WTC11 (cell line): ENCODE data around the gene ST8SIA6. TPM values are rescaled to one million over a fixed set of nuclear protein-coding genes. Genes with fewer than 3 reads are reported as not detected.

ENCODE experiments used
- ATAC-seq: fragments of 200-7000 bp; cut with Tn5 transposase; 2 replicates; pipeline ENCODE4 v1.10.0; 2021; ENCODE audit warnings: mild to moderate bottlenecking, moderate library complexity
- CTCF ChIA-PET: fragments of 300-600 bp; sonication (Branson Sonifier 250); formaldehyde crosslinking; loops from one replicate; lab custom pipeline; 2021; ENCODE audit warnings: antibody characterized with exemption; lab: Charles Lee
- POLR2A ChIA-PET: fragments of 350-600 bp; sonication (Branson Sonifier 250); formaldehyde crosslinking; loops from one replicate; lab custom pipeline; 2021; ENCODE audit warnings: antibody characterized with exemption; lab: Charles Lee
- DNase-seq: peaks from one replicate; pipeline ENCODE4 v3.0.0; 2021; ENCODE audit warnings: low spot score
- H3K27ac Mint-ChIP-seq: 2 replicates; pipeline ENCODE4 v1.8.0; 2021; ENCODE audit warnings: mixed read lengths
- H3K27me3 Mint-ChIP-seq: 2 replicates; pipeline ENCODE4 v1.8.0; 2021; ENCODE audit warnings: low read depth, mild to moderate bottlenecking, moderate library complexity, mixed read lengths
- H3K36me3 Mint-ChIP-seq: 2 replicates; pipeline ENCODE4 v1.8.0; 2021; ENCODE audit warnings: mixed read lengths
- H3K4me1 Mint-ChIP-seq: 2 replicates; pipeline ENCODE4 v1.8.0; 2022; ENCODE audit warnings: mixed read lengths
- H3K4me3 Mint-ChIP-seq: 2 replicates; pipeline ENCODE4 v1.8.0; 2021; ENCODE audit warnings: mild to moderate bottlenecking, moderate library complexity, mixed read lengths
- H3K9me3 Mint-ChIP-seq: 2 replicates; pipeline ENCODE4 v1.8.0; 2021; ENCODE audit warnings: mixed read lengths
- AR ChIP-seq: fragments of 250-450 bp; sonication (Bioruptor Pico); IDR thresholded peaks from 2 replicates; pipeline ENCODE4 v1.9.0; 2021; ENCODE audit warnings: mild to moderate bottlenecking
- ATF2 ChIP-seq: sonication (generic); formaldehyde crosslinking; IDR thresholded peaks from 2 replicates; pipeline ENCODE4 v1.8.1; 2022; ENCODE audit warnings: low read depth, missing genetic modification reagents, borderline replicate concordance
- ATF3 ChIP-seq: sonication (generic); formaldehyde crosslinking; conservative IDR thresholded peaks from 2 replicates; pipeline ENCODE4 v1.8.1; 2022; ENCODE audit warnings: mild to moderate bottlenecking, missing genetic modification reagents
- ETV6 ChIP-seq: sonication (generic); formaldehyde crosslinking; IDR thresholded peaks from 2 replicates; pipeline ENCODE4 v1.8.1; 2022; ENCODE audit warnings: mild to moderate bottlenecking, missing genetic modification reagents
- FOXJ3 ChIP-seq: sonication (generic); formaldehyde crosslinking; IDR thresholded peaks from 2 replicates; pipeline ENCODE4 v1.9.0; 2021; ENCODE audit warnings: missing genetic modification reagents, mild to moderate bottlenecking, borderline replicate concordance
- FOXK1 ChIP-seq: sonication (generic); formaldehyde crosslinking; IDR thresholded peaks from 2 replicates; pipeline ENCODE4 v1.8.0; 2022; ENCODE audit warnings: mild to moderate bottlenecking, moderate library complexity, missing genetic modification reagents
- GRHL2 ChIP-seq: fragments of 250-450 bp; sonication (Bioruptor Pico); IDR thresholded peaks from 2 replicates; pipeline ENCODE4 v1.8.0; 2022; ENCODE audit warnings: mild to moderate bottlenecking, moderate library complexity; ENCODE audit not compliant: insufficient replicate concordance, severe bottlenecking
- HMGA2 ChIP-seq: fragments of 250-450 bp; sonication (Bioruptor Pico); IDR thresholded peaks from 2 replicates; pipeline ENCODE4 v1.4.0; 2021; ENCODE audit warnings: mild to moderate bottlenecking, moderate library complexity
- MAX ChIP-seq: sonication (generic); formaldehyde crosslinking; IDR thresholded peaks from 2 replicates; pipeline ENCODE4 v1.8.0; 2022; ENCODE audit warnings: mild to moderate bottlenecking, missing genetic modification reagents
- NFATC4 ChIP-seq: fragments of 250-450 bp; sonication (Bioruptor Pico); IDR thresholded peaks from 2 replicates; pipeline ENCODE4 v1.9.0; 2021; ENCODE audit warnings: mild to moderate bottlenecking
- PRRX2 ChIP-seq: fragments of 250-450 bp; sonication (Bioruptor Pico); IDR thresholded peaks from 2 replicates; pipeline ENCODE4 v1.8.0; 2021; ENCODE audit warnings: mild to moderate bottlenecking
- SMAD4 ChIP-seq: sonication (generic); formaldehyde crosslinking; IDR thresholded peaks from 2 replicates; pipeline ENCODE4 v1.8.0; 2022; ENCODE audit warnings: mild to moderate bottlenecking, missing genetic modification reagents
- ZMAT4 ChIP-seq: fragments of 250-450 bp; sonication (Bioruptor Pico); IDR thresholded peaks from 2 replicates; pipeline ENCODE4 v1.9.0; 2021; ENCODE audit warnings: mild to moderate bottlenecking
- ZNF219 ChIP-seq: sonication (generic); formaldehyde crosslinking; IDR thresholded peaks from 2 replicates; pipeline ENCODE4 v1.8.0; 2023; ENCODE audit warnings: missing genetic modification reagents, mild to moderate bottlenecking, borderline replicate concordance
- ZNF416 ChIP-seq: fragments of 250-450 bp; sonication (Bioruptor Pico); IDR thresholded peaks from 2 replicates; pipeline ENCODE4 v1.9.0; 2021; ENCODE audit warnings: mild to moderate bottlenecking, inconsistent platforms
- total RNA-seq: library from RNA; stranded (reverse); gene quantifications from 3 replicates; pipeline ENCODE4 v1.2.3, GENCODE V29; 2021
- TF ChIP-seq, protein P1 (sequence below): sonication (generic); formaldehyde crosslinking; IDR thresholded peaks from 2 replicates; pipeline ENCODE4 v1.8.0; 2023; ENCODE audit warnings: mild to moderate bottlenecking, missing genetic modification reagents
- TF ChIP-seq, protein P2 (sequence below): fragments of 250-450 bp; sonication (Bioruptor Pico); conservative IDR thresholded peaks from 2 replicates; pipeline ENCODE4 v1.9.0; 2021; ENCODE audit warnings: mild to moderate bottlenecking
- TF ChIP-seq, protein P3 (sequence below): sonication (generic); formaldehyde crosslinking; IDR thresholded peaks from 2 replicates; pipeline ENCODE4 v1.8.0; 2022; ENCODE audit warnings: missing genetic modification reagents

Gene ST8SIA6
- total RNA-seq, 1 experiment from 2014 or later = 3.5 TPM

- TF ChIP-seq MAX (CRISPR knock-in tag) (no peak), SMAD4 (no peak), ZNF416 (no peak), ATF2 (no peak), FOXK1 (CRISPR knock-in tag) (no peak)
- TF ChIP-seq, protein P1, sequence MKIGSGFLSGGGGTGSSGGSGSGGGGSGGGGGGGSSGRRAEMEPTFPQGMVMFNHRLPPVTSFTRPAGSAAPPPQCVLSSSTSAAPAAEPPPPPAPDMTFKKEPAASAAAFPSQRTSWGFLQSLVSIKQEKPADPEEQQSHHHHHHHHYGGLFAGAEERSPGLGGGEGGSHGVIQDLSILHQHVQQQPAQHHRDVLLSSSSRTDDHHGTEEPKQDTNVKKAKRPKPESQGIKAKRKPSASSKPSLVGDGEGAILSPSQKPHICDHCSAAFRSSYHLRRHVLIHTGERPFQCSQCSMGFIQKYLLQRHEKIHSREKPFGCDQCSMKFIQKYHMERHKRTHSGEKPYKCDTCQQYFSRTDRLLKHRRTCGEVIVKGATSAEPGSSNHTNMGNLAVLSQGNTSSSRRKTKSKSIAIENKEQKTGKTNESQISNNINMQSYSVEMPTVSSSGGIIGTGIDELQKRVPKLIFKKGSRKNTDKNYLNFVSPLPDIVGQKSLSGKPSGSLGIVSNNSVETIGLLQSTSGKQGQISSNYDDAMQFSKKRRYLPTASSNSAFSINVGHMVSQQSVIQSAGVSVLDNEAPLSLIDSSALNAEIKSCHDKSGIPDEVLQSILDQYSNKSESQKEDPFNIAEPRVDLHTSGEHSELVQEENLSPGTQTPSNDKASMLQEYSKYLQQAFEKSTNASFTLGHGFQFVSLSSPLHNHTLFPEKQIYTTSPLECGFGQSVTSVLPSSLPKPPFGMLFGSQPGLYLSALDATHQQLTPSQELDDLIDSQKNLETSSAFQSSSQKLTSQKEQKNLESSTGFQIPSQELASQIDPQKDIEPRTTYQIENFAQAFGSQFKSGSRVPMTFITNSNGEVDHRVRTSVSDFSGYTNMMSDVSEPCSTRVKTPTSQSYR (CRISPR knock-in tag) = no peak
Measured at GRCh38 chr10:17396004-17396403, 58.4 kb downstream of the ST8SIA6 start (continued).

GRCh38 chr10:17394854-17395253, 59.5 kb downstream of the ST8SIA6 start:
- ChIA-PET POLR2A (no interaction called here), CTCF (no interaction called here)

More at GRCh38 chr10:17394854-17395253, 59.5 kb downstream of the ST8SIA6 start:
- peaks cover 5% of the 10 kb centered on the region; the same call in 1 of the 2 replicates for H3K9me3 Mint-ChIP-seq
- no peaks in the 10 kb centered on the region for H3K4me1 Mint-ChIP-seq
- H3K27ac Mint-ChIP-seq = no peak overlapping the region
- no peaks in the 10 kb centered on the region for H3K36me3 Mint-ChIP-seq
- TF ChIP-seq PRRX2 (CRISPR knock-in tag) (no peak), HMGA2 (CRISPR knock-in tag) (no peak), FOXJ3 (CRISPR knock-in tag) (no peak), ATF3 (CRISPR knock-in tag) (no peak), ZNF219 (no peak), ZMAT4 (CRISPR knock-in tag) (no peak), NFATC4 (CRISPR knock-in tag) (no peak), ETV6 (no peak), AR (CRISPR knock-in tag) (no peak), ATF2 (no peak), GRHL2 (no peak)
- TF ChIP-seq, protein P2, sequence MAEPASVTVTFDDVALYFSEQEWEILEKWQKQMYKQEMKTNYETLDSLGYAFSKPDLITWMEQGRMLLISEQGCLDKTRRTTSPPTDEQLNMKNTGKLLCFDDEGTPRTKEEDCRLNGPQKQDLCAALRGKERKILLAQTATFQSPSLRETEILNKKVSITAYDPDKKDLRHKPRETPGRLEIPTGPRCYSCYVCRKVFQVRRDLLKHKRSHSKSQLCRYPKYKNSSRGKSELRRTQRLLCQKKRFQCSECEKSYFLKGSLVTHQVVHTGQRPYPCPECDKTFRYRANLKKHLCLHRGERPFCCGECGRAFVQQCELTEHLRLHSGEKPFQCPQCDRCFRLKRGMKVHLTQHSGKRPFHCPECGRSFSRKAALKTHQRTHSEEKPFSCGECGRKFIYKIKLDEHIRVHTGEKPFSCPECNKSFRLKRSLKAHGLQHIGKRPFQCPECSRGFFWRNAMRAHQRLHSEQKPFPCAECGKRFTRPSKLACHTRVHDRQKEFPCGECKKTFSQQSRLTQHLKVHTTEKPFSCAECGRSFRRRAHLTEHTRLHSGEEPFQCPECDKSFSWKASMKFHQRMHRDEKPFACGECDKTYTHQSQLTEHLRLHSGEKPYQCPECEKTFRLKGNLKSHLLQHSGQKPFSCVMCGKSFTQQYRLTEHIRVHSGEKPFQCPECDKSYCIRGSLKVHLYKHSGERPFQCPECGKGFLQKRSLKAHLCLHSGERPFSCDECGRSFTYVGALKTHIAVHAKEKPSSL (CRISPR knock-in tag) = no peak
- TF ChIP-seq, protein P3, sequence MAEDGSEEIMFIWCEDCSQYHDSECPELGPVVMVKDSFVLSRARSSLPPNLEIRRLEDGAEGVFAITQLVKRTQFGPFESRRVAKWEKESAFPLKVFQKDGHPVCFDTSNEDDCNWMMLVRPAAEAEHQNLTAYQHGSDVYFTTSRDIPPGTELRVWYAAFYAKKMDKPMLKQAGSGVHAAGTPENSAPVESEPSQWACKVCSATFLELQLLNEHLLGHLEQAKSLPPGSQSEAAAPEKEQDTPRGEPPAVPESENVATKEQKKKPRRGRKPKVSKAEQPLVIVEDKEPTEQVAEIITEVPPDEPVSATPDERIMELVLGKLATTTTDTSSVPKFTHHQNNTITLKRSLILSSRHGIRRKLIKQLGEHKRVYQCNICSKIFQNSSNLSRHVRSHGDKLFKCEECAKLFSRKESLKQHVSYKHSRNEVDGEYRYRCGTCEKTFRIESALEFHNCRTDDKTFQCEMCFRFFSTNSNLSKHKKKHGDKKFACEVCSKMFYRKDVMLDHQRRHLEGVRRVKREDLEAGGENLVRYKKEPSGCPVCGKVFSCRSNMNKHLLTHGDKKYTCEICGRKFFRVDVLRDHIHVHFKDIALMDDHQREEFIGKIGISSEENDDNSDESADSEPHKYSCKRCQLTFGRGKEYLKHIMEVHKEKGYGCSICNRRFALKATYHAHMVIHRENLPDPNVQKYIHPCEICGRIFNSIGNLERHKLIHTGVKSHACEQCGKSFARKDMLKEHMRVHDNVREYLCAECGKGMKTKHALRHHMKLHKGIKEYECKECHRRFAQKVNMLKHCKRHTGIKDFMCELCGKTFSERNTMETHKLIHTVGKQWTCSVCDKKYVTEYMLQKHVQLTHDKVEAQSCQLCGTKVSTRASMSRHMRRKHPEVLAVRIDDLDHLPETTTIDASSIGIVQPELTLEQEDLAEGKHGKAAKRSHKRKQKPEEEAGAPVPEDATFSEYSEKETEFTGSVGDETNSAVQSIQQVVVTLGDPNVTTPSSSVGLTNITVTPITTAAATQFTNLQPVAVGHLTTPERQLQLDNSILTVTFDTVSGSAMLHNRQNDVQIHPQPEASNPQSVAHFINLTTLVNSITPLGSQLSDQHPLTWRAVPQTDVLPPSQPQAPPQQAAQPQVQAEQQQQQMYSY (CRISPR knock-in tag) = no peak
- TF ChIP-seq, all 79 proteins: peak for 0
- H3K4me3 Mint-ChIP-seq = no peak overlapping the region
- DNase-seq (no peak), ATAC-seq (no peak)
- no peaks in the 10 kb centered on the region; the same call in 1 of the 2 replicates for H3K27me3 Mint-ChIP-seq
